Smooth muscle cell (in vitro differentiated cells): ENCODE measurements around the gene SCGB2A2. TPM values are rescaled to one million over a fixed set of nuclear protein-coding genes. Genes with fewer than 3 reads are reported as not detected.

Experiments
- DNase-seq: peaks from one replicate; lab custom pipeline; 2025; ENCODE audit not compliant: unreplicated experiment; lab: John Stamatoyannopoulos, UW
- H2AFZ ChIP-seq: fragments of 200-600 bp; sonication (generic); 2 replicates; pipeline ENCODE4 v1.6.0; 2016; ENCODE audit warnings: antibody characterized with exemption, low read depth, mild to moderate bottlenecking
- H3F3A ChIP-seq: fragments of 200-600 bp; sonication (generic); 2 replicates; pipeline ENCODE4 v1.6.0; 2017; ENCODE audit warnings: antibody characterized with exemption, low read depth
- H3K27ac ChIP-seq: fragments of 200-600 bp; sonication (generic); 2 replicates; pipeline ENCODE4 v1.5.1; 2016; ENCODE audit warnings: low read depth, mild to moderate bottlenecking
- H3K27me3 ChIP-seq: fragments of 200-600 bp; sonication (generic); 2 replicates; pipeline ENCODE4 v1.6.1; 2016; ENCODE audit warnings: low read depth, mild to moderate bottlenecking
- H3K36me3 ChIP-seq: fragments of 200-600 bp; sonication (generic); 2 replicates; pipeline ENCODE4 v1.5.1; 2016; ENCODE audit warnings: low read depth
- H3K4me1 ChIP-seq: fragments of 200-600 bp; sonication (generic); 2 replicates; pipeline ENCODE4 v1.5.1; 2016; ENCODE audit warnings: low read depth
- H3K4me2 ChIP-seq: fragments of 200-600 bp; sonication (generic); 2 replicates; pipeline ENCODE4 v1.6.0; 2016; ENCODE audit warnings: mild to moderate bottlenecking
- H3K4me3 ChIP-seq: fragments of 200-600 bp; sonication (generic); 2 replicates; pipeline ENCODE4 v1.5.1; 2016; ENCODE audit warnings: mild to moderate bottlenecking
- H3K79me2 ChIP-seq: fragments of 200-600 bp; sonication (generic); 2 replicates; pipeline ENCODE4 v1.6.0; 2016; ENCODE audit warnings: low read depth, mild to moderate bottlenecking
- H3K9ac ChIP-seq: fragments of 200-600 bp; sonication (generic); 2 replicates; pipeline ENCODE4 v1.6.0; 2016; ENCODE audit warnings: low read depth
- H3K9me3 ChIP-seq: fragments of 200-600 bp; sonication (generic); replicated peaks from 2 replicates; pipeline ENCODE4 v1.5.1; 2016; ENCODE audit warnings: low read depth
- H4K20me1 ChIP-seq: fragments of 200-600 bp; sonication (generic); 2 replicates; pipeline ENCODE4 v1.6.0; 2016; ENCODE audit warnings: low read depth
- WGBS: methylation state at CpG from one replicate; pipeline ENCODE4 v1.1.7; 2016; ENCODE audit warnings: low lambda C conversion rate; 5-methylcytosine and 5-hydroxymethylcytosine counted together
- polyA plus RNA-seq: library from polyadenylated mRNA; unstranded; fragments of >200 nt; fragmentation: Nextera tagmentation; extraction: Ambion mirVana; gene quantifications from 2 replicates; pipeline ENCODE4 v1.2.1, GENCODE V29; 2016
- total RNA-seq: library from RNA; depleted of rRNA; stranded (reverse); fragments of >200 nt; gene quantifications from 2 replicates; pipeline ENCODE4 v1.2.3, GENCODE V29; 2014
- TF ChIP-seq, protein P1 (sequence below): fragments of 200-600 bp; sonication (generic); IDR thresholded peaks from 2 replicates; pipeline ENCODE4 v1.5.1; 2017; ENCODE audit warnings: borderline replicate concordance, mild to moderate bottlenecking, antibody characterized with exemption; ENCODE audit not compliant: insufficient read depth, poor library complexity, severe bottlenecking

Gene SCGB2A2
- total and polyA plus RNA-seq, 2 experiments from 2014 or later, result not detected

GRCh38 chr11:62280452-62280851, 10.5 kb downstream of the SCGB2A2 start:
- Histone ChIP-seq H3K4me3 (no peak overlapping the region), H3K9me3 (peaks cover 4% of the 10 kb centered on the region), H3K4me1 (no peaks in the 10 kb centered on the region), H3K4me2 (no peak overlapping the region), H3F3A (no peaks in the 10 kb centered on the region), H3K36me3 (no peaks in the 10 kb centered on the region), H3K27ac (no peak overlapping the region), H3K27me3 (no peaks in the 10 kb centered on the region), H3K9ac (no peak overlapping the region), H2AFZ (no peak overlapping the region), H4K20me1 (no peaks in the 10 kb centered on the region), H3K79me2 (no peaks in the 10 kb centered on the region)
- no peak for DNase-seq
- TF ChIP-seq, protein P1, sequence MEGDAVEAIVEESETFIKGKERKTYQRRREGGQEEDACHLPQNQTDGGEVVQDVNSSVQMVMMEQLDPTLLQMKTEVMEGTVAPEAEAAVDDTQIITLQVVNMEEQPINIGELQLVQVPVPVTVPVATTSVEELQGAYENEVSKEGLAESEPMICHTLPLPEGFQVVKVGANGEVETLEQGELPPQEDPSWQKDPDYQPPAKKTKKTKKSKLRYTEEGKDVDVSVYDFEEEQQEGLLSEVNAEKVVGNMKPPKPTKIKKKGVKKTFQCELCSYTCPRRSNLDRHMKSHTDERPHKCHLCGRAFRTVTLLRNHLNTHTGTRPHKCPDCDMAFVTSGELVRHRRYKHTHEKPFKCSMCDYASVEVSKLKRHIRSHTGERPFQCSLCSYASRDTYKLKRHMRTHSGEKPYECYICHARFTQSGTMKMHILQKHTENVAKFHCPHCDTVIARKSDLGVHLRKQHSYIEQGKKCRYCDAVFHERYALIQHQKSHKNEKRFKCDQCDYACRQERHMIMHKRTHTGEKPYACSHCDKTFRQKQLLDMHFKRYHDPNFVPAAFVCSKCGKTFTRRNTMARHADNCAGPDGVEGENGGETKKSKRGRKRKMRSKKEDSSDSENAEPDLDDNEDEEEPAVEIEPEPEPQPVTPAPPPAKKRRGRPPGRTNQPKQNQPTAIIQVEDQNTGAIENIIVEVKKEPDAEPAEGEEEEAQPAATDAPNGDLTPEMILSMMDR, result no peak

- no peak overlapping the region for H2AFZ ChIP-seq
- no peaks in the 10 kb centered on the region for H3F3A ChIP-seq
- H3K27ac ChIP-seq, result no peak overlapping the region
- WGBS, result 79% methylated on average over 2 of the region's 2 CpGs
- H3K27me3 ChIP-seq, result no peaks in the 10 kb centered on the region
- no peaks in the 10 kb centered on the region for H3K9me3 ChIP-seq
- H3K4me2 ChIP-seq, result no peak overlapping the region
- TF ChIP-seq, protein P1, result no peak
- no peaks in the 10 kb centered on the region for H4K20me1 ChIP-seq
- no peak overlapping the region for H3K4me3 ChIP-seq
- H3K79me2 ChIP-seq, result no peaks in the 10 kb centered on the region
- H3K4me1 ChIP-seq, result no peaks in the 10 kb centered on the region
- no peak for DNase-seq
- no peak overlapping the region for H3K9ac ChIP-seq
- no peaks in the 10 kb centered on the region for H3K36me3 ChIP-seq
Measured at GRCh38 chr11:62295504-62295903, 25.5 kb downstream of the SCGB2A2 start.

DNA sequence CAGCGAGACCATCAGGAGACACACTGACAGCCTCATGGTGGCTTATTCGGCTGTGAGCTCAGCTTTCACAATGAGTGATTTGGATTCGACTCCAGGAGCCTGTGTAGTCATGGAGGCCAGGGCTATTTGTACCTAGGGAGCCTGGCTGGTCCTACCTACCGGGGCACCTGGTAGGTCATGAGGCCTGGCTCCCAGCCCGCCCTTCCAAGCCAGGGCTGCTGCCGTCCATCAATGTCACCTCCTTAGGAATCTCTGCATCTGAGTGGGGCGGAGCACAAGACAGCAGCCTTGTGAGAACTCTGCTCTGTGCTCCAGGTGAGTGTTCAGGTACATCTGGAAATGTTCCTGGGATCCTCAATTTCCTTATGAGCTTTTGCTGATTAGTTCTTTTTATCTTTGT, 29.0 kb downstream of the SCGB2A2 start, which contains the start of gene SCGB1D4:
TSS of gene SCGB1D4 (minus strand) at position 101 of the 400 bp plus-strand sequence. CDS start at position 36, 65 bp downstream.
- Histone ChIP-seq H3K4me2 (no peak within 1 kb of the TSS), H3F3A (no peaks in the 10 kb centered on the region), H2AFZ (no peak within 1 kb of the TSS), H4K20me1 (no peaks in the 10 kb centered on the region), H3K9me3 (no peaks in the 10 kb centered on the region), H3K4me3 (no peak within 1 kb of the TSS), H3K36me3 (no peaks in the 10 kb centered on the region), H3K79me2 (no peaks in the 10 kb centered on the region), H3K4me1 (no peaks in the 10 kb centered on the region), H3K9ac (no peak within 1 kb of the TSS), H3K27ac (no peak within 1 kb of the TSS), H3K27me3 (peaks cover 21% of the 10 kb centered on the region)
- WGBS, result 84% methylated on average over 7 of the region's 7 CpGs
- DNase-seq, result no peak
- TF ChIP-seq, protein P1, result no peak

DNA sequence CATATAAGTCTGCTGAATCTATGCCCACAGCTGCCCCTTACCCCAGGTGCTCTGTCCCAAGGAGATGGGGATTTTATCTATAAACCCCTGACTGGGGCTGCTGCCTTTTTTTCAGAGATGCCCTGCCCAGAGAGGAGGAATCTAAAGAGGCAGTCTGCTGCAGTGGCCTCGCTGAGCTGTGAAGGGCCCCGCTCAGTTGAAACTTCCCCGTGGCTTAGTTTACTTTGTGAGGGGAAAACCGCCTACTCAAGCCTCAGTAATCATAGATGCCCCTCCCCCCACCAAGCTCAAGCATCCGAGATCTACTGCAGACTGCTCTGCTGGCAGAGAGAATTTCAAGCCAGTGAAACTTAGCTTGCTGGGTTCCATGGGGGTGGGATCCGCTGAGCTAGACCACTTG, 36.3 kb downstream of the SCGB2A2 start:
- Histone ChIP-seq H3K27me3 (peaks cover 26% of the 10 kb centered on the region), H3K4me1 (no peaks in the 10 kb centered on the region), H3K36me3 (no peaks in the 10 kb centered on the region), H3K4me3 (no peak overlapping the region), H3K27ac (no peak overlapping the region), H3K9me3 (peaks cover 5% of the 10 kb centered on the region), H3K9ac (no peak overlapping the region), H3K4me2 (no peak overlapping the region), H3F3A (no peaks in the 10 kb centered on the region), H2AFZ (no peak overlapping the region), H3K79me2 (no peaks in the 10 kb centered on the region), H4K20me1 (no peaks in the 10 kb centered on the region)
- TF ChIP-seq, protein P1, result no peak
- no peak for DNase-seq
- WGBS, result 40% methylated on average over 6 of the region's 6 CpGs
